GM12873 (cell line): ENCODE results near the gene NDUFA1.

Experiments used
- TF ChIP-seq, protein P1 (sequence below): IDR thresholded peaks from 2 replicates; pipeline ENCODE4 v1.5.1; 2012; ENCODE audit warnings: low read depth, mild to moderate bottlenecking, moderate library complexity, low read length, control low read depth; ENCODE audit not compliant: insufficient read depth; ENCODE audit errors: missing control alignments

NDUFA1 gene

GRCh38 chrX:119887721-119888425 is 16.2 kb downstream of the NDUFA1 start:
- TF ChIP-seq, protein P1, sequence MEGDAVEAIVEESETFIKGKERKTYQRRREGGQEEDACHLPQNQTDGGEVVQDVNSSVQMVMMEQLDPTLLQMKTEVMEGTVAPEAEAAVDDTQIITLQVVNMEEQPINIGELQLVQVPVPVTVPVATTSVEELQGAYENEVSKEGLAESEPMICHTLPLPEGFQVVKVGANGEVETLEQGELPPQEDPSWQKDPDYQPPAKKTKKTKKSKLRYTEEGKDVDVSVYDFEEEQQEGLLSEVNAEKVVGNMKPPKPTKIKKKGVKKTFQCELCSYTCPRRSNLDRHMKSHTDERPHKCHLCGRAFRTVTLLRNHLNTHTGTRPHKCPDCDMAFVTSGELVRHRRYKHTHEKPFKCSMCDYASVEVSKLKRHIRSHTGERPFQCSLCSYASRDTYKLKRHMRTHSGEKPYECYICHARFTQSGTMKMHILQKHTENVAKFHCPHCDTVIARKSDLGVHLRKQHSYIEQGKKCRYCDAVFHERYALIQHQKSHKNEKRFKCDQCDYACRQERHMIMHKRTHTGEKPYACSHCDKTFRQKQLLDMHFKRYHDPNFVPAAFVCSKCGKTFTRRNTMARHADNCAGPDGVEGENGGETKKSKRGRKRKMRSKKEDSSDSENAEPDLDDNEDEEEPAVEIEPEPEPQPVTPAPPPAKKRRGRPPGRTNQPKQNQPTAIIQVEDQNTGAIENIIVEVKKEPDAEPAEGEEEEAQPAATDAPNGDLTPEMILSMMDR, result peak; percentile 72

- TF ChIP-seq, protein P1, result no peak
Observed at GRCh38 chrX:119895843-119896326, 24.3 kb downstream of the NDUFA1 start, which contains the start of gene AKAP14. AKAP14 (plus strand) TSS chrX:119895893; CDS start chrX:119903224, 7,331 bp downstream.

DNA sequence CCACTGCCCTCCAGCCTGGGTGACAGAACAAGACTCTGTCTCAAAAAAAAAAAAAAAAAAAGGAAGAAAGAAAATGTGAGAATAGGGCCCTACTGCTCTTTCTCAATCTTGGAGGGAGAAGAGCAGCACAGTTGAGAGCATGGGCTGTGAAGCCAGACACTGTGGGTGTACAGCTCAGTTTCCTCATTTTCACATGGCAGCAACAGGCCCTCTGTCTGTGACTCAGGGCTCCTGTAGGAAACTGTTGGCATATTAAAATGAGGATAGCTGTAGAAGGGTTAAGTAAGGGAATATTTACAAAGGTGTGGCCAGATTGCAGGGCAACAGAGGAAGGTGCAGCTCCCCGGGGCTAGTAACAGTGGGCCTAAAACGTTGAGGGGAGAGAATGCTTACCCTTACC is 27.5 kb downstream of the NDUFA1 start:
- TF ChIP-seq, protein P1, result no peak

DNA sequence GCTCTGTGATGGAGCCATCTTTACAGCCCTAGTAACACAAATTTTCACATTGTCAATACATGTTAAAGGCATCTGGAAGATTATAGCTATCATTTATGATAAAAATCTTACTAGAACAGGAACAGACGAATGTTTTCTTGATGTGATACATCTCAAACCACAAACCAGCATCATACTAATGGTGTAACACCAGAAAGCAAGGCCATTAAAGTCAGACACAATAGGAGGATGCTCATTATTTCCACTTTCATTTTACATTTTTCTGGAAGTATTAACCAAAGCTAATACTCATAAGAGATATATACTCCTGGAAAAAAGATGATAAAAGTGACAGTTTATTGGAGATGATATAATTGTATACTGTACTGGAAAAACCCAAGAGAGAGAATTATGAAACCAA is 29.3 kb downstream of the NDUFA1 start:
- TF ChIP-seq, protein P1, result no peak

DNA sequence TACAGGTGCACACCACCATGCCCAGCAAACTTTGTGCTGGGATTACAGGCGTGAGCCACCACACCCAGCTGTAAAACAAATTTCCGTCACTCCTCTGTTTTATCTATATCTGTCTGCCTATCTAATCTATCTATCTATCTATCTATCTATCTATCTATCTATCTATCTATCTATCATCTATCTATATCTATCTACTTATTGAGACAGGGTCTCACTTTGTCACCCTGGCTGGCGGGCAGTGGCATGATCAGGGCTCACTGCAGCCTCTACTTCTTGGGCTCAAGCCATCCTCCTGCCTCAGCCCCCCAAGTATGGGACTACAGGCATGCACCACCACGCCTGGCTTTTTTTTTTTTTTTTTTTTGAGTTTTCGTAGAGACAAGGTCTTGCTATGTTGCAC is 44.7 kb downstream of the NDUFA1 start:
- TF ChIP-seq, protein P1, result no peak

- TF ChIP-seq, protein P1, result no peak
Observed at GRCh38 chrX:119917877-119918276, 46.2 kb downstream of the NDUFA1 start.

- TF ChIP-seq, protein P1, result no peak
Observed at GRCh38 chrX:119919835-119920585, 48.4 kb downstream of the NDUFA1 start.
